Mucosa of rectum (tissue), 2 donors: ENCODE results near the gene GON7.

Experiments
- H3K27ac ChIP-seq, 2 donors: one replicate each; pipeline ENCODE4 v1.7.0; 2013; ENCODE audit warnings: inconsistent platforms in 2 of 2, low read depth in 2 of 2, low read length in 2 of 2
- H3K27me3 ChIP-seq, 2 donors: one replicate each; pipeline ENCODE4 v1.7.0; 2013; ENCODE audit warnings: low read length in 2 of 2; ENCODE audit not compliant: control insufficient read depth in 2 of 2, insufficient read depth in 2 of 2
- H3K36me3 ChIP-seq, 2 donors: one replicate each; pipeline ENCODE4 v1.7.0; 2013; ENCODE audit warnings: low read length in 2 of 2; ENCODE audit not compliant: control insufficient read depth in 2 of 2, insufficient read depth in 2 of 2
- H3K4me1 ChIP-seq, 2 donors: one replicate each; pipeline ENCODE4 v1.7.0; 2013; ENCODE audit warnings: low read length in 2 of 2, mild to moderate bottlenecking in 1 of 2; ENCODE audit not compliant: control insufficient read depth in 2 of 2, insufficient read depth in 2 of 2
- H3K4me3 ChIP-seq, 2 donors: one replicate each; pipeline ENCODE4 v1.7.0; 2013; ENCODE audit warnings: low read length in 2 of 2
- H3K9ac ChIP-seq, 2 donors: one replicate each; pipeline ENCODE4 v1.7.0; 2013; ENCODE audit warnings: low read length in 2 of 2, low read depth in 1 of 2, mild to moderate bottlenecking in 1 of 2
- H3K9me3 ChIP-seq, 2 donors: one replicate each; pipeline ENCODE4 v1.7.0; 2013; ENCODE audit warnings: low read length in 2 of 2; ENCODE audit not compliant: control insufficient read depth in 2 of 2
- donor health status: healthy.
- donor health status: Normal muscosa, but diverticular disease.

The GON7 gene

DNA sequence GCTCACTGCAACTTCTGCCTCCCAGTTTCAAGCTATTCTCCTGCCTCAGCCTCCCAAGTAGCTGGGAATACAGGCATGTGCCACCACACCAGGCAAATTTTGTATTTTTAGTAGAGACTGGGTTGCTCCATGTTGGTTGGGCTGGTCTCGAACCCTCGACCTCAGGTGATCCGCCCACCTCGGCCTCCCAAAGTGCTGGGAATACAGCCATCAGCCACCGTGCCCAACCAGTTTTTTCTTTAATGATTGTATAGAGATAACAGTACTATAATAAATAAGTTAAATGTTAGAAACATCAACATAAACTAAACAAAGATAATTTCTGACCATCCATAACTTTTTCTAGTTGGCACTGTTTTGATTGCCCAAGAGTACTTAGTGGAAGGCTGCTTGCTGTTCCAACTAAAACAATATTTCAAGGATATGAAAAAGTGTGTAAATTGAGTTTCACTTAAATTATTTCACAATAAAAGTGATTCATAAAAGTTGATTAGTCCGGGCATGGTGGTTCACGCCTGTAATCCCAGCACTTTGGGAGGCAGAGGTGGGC is 5.6 kb downstream of the GON7 start:
- Histone ChIP-seq H3K4me1 (peaks cover 2 to 3% of the 10 kb centered on the region in 2 donors), H3K27ac (no peak overlapping the region), H3K4me3 (no peak overlapping the region), H3K9me3 (no peaks in the 10 kb centered on the region), H3K9ac (no peak overlapping the region), H3K27me3 (no peaks in the 10 kb centered on the region), H3K36me3 (peaks cover 0 to 2% of the 10 kb centered on the region in 2 donors)

DNA sequence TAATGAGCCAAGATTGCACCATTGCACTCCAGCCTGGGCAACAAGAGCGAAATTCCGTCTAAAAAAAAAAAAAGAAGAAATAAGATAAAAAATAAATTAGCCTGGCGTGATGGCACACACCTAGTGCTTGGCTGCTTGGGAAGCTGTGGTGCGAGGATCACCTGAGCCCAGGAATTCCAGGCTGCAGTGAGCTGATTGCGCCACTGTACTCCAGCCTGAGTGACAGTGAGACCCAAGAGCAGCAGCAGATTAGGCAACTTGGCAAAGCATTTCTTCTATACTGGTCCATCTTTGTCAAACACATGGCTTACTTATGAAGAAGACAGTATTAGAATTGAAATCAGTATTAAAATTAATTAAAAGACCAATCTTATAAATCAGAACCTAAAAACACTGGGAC is 6.3 kb downstream of the GON7 start:
- Histone ChIP-seq H3K9me3 (no peaks in the 10 kb centered on the region), H3K4me3 (no peak overlapping the region), H3K36me3 (peaks cover 0 to 2% of the 10 kb centered on the region in 2 donors), H3K27me3 (no peaks in the 10 kb centered on the region), H3K27ac (no peak overlapping the region), H3K4me1 (no peaks in the 10 kb centered on the region), H3K9ac (no peak overlapping the region)

DNA sequence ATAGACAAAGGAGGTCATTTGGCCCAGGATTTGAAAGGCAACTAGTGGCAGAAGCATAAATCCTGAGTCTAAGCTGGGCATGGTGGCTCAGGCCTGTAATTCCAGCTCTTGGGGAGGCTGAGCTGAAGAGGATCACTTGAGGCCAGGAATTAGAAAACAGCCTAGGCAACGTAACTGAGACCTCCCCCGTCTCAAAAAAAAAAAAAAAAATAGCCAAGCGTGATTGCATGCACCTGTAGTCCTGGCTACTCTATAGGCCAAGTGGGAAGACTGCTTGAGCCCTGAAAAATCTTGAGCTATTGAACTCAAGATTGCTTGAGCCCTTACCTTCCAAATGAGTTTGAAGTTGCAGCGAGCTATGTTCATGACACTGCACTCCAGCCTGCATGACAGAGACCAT is 7.8 kb downstream of the GON7 start:
- Histone ChIP-seq H3K9ac (no peak overlapping the region), H3K36me3 (no peaks in the 10 kb centered on the region), H3K9me3 (no peaks in the 10 kb centered on the region), H3K4me3 (no peak overlapping the region), H3K27ac (no peak overlapping the region), H3K27me3 (no peaks in the 10 kb centered on the region), H3K4me1 (no peaks in the 10 kb centered on the region)

DNA sequence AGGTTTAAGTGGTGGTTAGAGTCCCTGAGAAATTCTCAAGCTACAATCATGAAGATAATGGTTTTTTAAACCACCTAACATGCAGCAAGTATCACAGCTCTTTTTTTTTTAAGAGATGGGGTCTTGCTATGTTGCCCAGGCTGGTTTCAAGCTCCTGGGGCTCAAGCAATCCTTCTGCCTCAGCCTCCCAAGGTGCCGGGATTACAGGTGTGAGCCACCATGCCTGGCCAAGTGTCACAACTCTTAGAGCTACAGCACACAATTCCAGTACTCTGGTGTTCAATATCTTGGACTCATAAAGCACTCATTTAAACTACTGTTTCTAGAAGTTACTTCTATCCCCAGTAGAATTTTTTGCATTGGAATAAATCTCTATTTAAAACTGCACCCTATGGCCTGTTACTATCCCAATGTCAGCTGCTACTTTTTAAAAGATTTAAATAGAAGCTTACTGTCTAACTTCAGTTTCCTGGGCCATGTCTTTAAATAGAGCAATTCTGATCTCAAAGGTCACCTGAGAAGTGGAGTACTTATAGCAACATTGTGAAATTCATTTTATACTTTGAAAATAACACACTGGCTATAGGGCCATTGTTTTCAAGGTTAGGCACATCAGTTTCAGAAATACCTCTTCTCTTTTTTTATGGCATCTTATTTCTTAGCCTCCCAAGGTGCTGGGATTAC is 11.4 kb downstream of the GON7 start:
- Histone ChIP-seq H3K36me3 (no peaks in the 10 kb centered on the region), H3K9me3 (no peaks in the 10 kb centered on the region), H3K4me3 (no peak overlapping the region), H3K27me3 (no peaks in the 10 kb centered on the region), H3K9ac (no peak overlapping the region), H3K27ac (peak overlapping the region; percentile 64 to 68), H3K4me1 (no peaks in the 10 kb centered on the region)

DNA sequence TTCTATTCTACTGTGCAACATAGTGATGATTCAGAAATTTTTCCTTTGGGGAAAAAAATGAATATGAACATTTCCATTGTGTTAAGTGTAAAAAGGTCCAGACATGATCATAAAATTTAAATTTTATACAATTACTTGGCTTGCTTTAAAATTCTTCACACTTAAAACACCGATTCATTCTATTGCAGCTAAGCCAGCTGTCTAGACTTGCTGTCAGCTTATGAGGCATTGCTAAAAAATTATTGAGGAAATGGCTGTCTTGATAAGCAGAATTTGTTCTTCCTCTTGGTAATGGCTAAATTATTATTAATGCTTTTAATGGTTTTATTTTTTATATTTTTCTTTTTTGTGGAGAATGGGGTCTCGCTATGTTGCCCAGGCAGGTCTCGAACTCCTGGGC is 19.9 kb downstream of the GON7 start:
- no peaks in the 10 kb centered on the region for H3K9me3 ChIP-seq
- H3K9ac ChIP-seq: no peak overlapping the region
- H3K4me1 ChIP-seq: peaks cover 13 to 20% of the 10 kb centered on the region in 2 donors
- no peaks in the 10 kb centered on the region for H3K27me3 ChIP-seq
- no peak overlapping the region for H3K27ac ChIP-seq
- no peak overlapping the region for H3K4me3 ChIP-seq
- H3K36me3 ChIP-seq: peaks cover 11 to 15% of the 10 kb centered on the region in 2 donors

DNA sequence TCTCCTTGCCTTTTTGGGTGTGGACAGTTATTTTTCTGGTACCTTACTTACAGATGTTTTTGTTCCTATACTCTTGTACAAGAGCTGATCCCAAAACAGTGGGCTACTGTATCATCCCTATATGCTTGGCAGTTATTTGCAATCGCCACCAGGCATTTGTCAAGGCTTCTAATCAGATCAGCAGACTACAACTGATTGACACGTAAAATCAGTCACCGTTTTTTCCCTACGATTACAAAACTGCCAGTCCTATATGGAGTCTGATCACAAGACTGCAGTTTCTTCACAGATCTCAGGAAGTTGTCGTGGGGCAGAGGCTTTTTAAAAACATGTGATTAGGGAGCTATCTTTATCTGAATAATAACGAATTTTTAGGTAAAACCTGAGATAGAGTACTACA is 20.4 kb downstream of the GON7 start:
- Histone ChIP-seq H3K4me3 (no peak overlapping the region), H3K9me3 (no peaks in the 10 kb centered on the region), H3K9ac (no peak overlapping the region), H3K27me3 (no peaks in the 10 kb centered on the region), H3K27ac (no peak overlapping the region), H3K4me1 (peaks cover 13 to 20% of the 10 kb centered on the region in 2 donors), H3K36me3 (peaks cover 11 to 17% of the 10 kb centered on the region in 2 donors)

DNA sequence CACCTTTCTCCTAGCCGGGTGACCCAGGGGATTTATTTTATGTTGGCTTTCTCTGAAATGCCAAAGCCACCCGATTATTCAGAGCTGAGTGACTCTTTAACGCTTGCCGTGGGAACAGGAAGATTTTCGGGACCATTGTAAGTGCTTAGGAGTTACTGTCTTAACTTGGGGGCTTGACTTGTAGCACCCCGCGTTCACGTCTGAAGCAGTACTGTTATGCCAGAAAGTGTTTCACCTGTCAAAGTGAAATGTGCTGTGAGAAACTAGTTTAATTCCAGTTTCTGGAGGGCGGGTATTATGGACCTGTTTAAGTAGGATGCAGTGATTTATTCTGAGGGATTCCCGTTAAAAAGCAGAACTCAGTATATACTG is 21.5 kb downstream of the GON7 start:
- Histone ChIP-seq H3K4me3 (peak overlapping the region; percentile 76 to 91), H3K36me3 (peaks cover 11 to 17% of the 10 kb centered on the region in 2 donors), H3K9ac (peak overlapping the region; percentile 87 to 90), H3K27ac (peak overlapping the region; percentile 91 to 98), H3K9me3 (no peaks in the 10 kb centered on the region), H3K4me1 (peaks cover 13 to 20% of the 10 kb centered on the region in 2 donors), H3K27me3 (no peaks in the 10 kb centered on the region)

DNA sequence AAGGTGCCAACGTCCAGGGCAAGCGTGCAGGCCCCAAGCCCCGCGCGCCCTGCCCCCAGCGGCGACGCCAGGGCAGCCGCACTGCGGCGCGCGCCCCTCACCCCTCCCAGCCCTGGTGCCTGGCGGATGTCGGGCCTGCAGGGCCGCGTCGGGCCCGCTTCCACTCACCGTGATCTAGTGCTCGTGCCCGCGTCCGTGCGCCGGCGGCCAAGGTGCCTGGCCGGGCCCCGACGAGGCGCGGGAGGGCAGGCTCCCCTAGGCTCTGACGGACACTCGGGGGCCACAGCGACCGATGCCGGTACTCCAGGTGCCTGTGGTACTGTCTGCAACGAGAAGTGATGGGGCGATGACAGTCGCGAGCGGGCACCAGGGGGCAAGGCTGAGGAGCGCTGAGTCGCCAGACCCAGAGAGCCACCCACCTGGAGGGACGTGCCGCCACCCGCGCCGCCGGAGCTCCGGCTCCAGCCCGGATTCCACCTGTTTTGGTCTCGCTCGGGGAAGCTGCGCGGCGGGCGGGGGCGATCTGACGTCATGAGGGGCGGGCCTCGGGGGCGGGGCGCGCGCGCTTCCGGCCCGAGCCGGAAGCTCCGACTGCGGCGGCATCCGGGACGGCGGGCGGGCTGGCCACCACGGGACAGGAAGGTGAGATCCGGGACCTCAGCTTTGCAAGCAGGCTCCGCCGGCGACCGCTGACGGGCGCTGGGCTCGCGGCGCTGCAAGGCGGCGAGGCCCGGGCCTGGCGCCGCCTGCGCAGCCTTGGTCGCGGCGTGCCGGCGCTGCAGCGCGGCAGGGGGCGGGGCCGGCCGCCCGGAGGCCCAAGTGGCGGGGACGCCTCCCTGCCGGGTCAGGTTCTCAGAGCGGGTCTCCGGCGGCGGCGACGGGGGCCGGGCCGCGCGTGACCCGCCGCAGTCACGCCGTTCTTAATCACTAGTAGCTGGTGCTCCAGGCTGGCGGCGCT is 22.2 kb downstream of the GON7 start, which contains the start of the genes LYSET and MOAP1:
LYSET (plus strand) TSS at position 927 of the 958 bp plus-strand sequence. CDS start 89 bp downstream, outside the sequence.
MOAP1 (minus strand) TSS at position 507 of the 958 bp plus-strand sequence. CDS start 655 bp downstream, outside the sequence.
- H3K27ac ChIP-seq: peak within 1 kb of the TSS; percentile 91 to 98
- peak within 1 kb of the TSS; percentile 87 to 94 for H3K9ac ChIP-seq
- peaks cover 11 to 17% of the 10 kb centered on the region in 2 donors for H3K36me3 ChIP-seq
- H3K27me3 ChIP-seq: no peaks in the 10 kb centered on the region
- H3K4me3 ChIP-seq: peak within 1 kb of the TSS; percentile 76 to 91
- H3K4me1 ChIP-seq: peaks cover 13 to 20% of the 10 kb centered on the region in 2 donors
- no peaks in the 10 kb centered on the region for H3K9me3 ChIP-seq

DNA sequence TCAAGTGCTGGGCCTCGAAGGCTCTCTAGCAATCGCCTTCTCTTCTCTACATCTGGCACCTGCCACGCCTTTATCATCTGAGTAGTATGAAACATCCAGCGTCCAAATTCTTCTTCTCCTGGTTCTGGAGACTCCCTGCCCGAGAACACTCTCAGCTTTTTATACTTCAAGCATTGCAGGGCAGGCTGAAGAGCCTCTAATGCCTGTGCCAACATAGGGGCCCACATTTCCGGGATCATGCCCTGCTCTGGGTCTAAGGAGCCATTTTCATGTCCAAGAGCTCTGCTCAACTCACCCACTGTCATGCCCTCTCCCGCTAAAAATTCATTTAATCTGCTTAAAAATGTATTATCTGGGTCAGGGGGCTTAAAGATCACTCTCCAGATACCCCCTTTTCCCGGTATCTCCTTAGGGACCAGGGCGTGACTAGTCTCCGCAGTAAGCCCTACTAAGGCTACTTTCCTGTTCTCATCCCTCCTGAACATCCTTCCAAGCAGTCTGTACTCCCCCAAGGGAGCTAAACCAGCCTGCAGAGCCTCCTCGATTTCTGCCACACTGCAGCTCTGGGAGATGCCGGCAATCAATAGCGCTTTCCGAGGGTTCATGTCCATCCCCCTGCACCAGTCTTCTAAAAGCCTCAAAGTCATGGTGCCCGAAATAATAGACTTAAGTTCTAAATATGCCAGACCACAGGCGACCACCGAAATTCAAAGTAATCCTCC is 23.1 kb downstream of the GON7 start:
- Histone ChIP-seq H3K4me1 (peaks cover 13 to 20% of the 10 kb centered on the region in 2 donors), H3K36me3 (peaks cover 7 to 17% of the 10 kb centered on the region in 2 donors), H3K9ac (peak overlapping the region; percentile 87 to 94), H3K9me3 (no peaks in the 10 kb centered on the region), H3K4me3 (peak overlapping the region; percentile 76 to 91), H3K27me3 (no peaks in the 10 kb centered on the region), H3K27ac (peak overlapping the region; percentile 91 to 98)
